Testis (tissue), 3 donors: ENCODE data around the gene DAB2. TPM values are rescaled to one million over a fixed set of nuclear protein-coding genes. Genes with fewer than 3 reads are reported as not detected.

Experiments
- DNase-seq: peaks from one replicate; pipeline ENCODE4 v3.0.0-alpha.2; 2019
- H3K27ac ChIP-seq, 2 donors: fragments of 200-600 bp; sonication (generic); one replicate each; pipeline ENCODE4 v1.5.1; 2019
- H3K27me3 ChIP-seq: fragments of 200-600 bp; sonication (generic); one replicate; pipeline ENCODE4 v1.5.1; 2019
- H3K36me3 ChIP-seq: fragments of 200-600 bp; sonication (generic); one replicate; pipeline ENCODE4 v1.5.1; 2017; ENCODE audit warnings: low read depth; ENCODE audit errors: missing control alignments
- H3K4me1 ChIP-seq: fragments of 200-600 bp; sonication (generic); one replicate; pipeline ENCODE4 v1.5.1; 2019
- H3K4me3 ChIP-seq, 2 donors: fragments of 200-600 bp; sonication (generic); one replicate each; pipeline ENCODE4 v1.5.1; 2017 to 2019
- H3K9me3 ChIP-seq: fragments of 200-600 bp; sonication (generic); one replicate; pipeline ENCODE4 v1.5.1; 2017
- CTCF ChIP-seq, 3 experiments: fragments of 450-650 bp in 2 of 3; fragments of 200-600 bp in 1 of 3; sonication (generic) in 1 of 3; IDR thresholded peaks; one replicate each; pipeline ENCODE4 v1.5.1; 2016 to 2019; ENCODE audit warnings: antibody characterized with exemption in 3 of 3, mild to moderate bottlenecking in 2 of 3, moderate library complexity in 1 of 3
- POLR2A ChIP-seq: fragments of 450-650 bp; IDR thresholded peaks from one replicate; pipeline ENCODE4 v1.6.1; 2017; ENCODE audit warnings: antibody characterized with exemption, mild to moderate bottlenecking, moderate library complexity
- WGBS, 2 donors: methylation state at CpG; one replicate each; pipeline ENCODE4 v1.1.5; 2018; 5-methylcytosine and 5-hydroxymethylcytosine counted together
- intact Hi-C: fragments of 100-400 bp; cut with DNase I; formaldehyde crosslinking; loops from one replicate; pipeline ENCODE4 v1.15.1; 2023; ENCODE audit warnings: low total_unique reads
- polyA plus RNA-seq: library from polyadenylated mRNA; stranded (reverse); fragments of 350-450 nt; fragmentation: Illumina TruSeq; extraction: RNeasy Lipid Tissue Mini Kit (QIAGEN cat#74804); gene quantifications from one replicate; pipeline ENCODE4 v1.2.3, GENCODE V29; 2014; ENCODE audit warnings: low read depth, low replicate concordance; ENCODE audit not compliant: insufficient read depth
- total RNA-seq, 2 donors: library from RNA; depleted of rRNA; stranded (reverse); fragments of >200 nt; gene quantifications; one replicate each; pipeline ENCODE4 v1.2.3, GENCODE V29; 2016

Gene DAB2
- total and polyA plus RNA-seq, 3 donors from 2014 or later, result 12.9 to 56.2 (median 29.7) TPM

GRCh38 chr5:39464088-39464487 lies 39.3 kb upstream of the DAB2 start:
- H3K27ac ChIP-seq, result no peak overlapping the region
- intact Hi-C loops, result no loop called here
- H3K4me1 ChIP-seq, result no peaks in the 10 kb centered on the region
- no peak for DNase-seq
- H3K4me3 ChIP-seq, result no peak overlapping the region
- no peaks in the 10 kb centered on the region for H3K27me3 ChIP-seq
- H3K36me3 ChIP-seq, result no peaks in the 10 kb centered on the region
- 82 to 89% methylated on average over 5 of the region's 5 CpGs for WGBS, 2 donors
- TF ChIP-seq CTCF (IDR thresholded peaks at IDR 0.05), result no peak
- no peaks in the 10 kb centered on the region for H3K9me3 ChIP-seq

- Histone ChIP-seq H3K4me1 (no peaks in the 10 kb centered on the region), H3K9me3 (no peaks in the 10 kb centered on the region), H3K27me3 (no peaks in the 10 kb centered on the region), H3K36me3 (no peaks in the 10 kb centered on the region), H3K27ac (no peak overlapping the region), H3K4me3 (no peak overlapping the region)
- TF ChIP-seq POLR2A (no peak), CTCF (IDR thresholded peaks at IDR 0.05) (no peak)
- 91 to 95% methylated on average over 6 of the region's 6 CpGs for WGBS, 2 donors
- DNase-seq, result no peak
- intact Hi-C loops, result no loop called here
Measured at GRCh38 chr5:39462211-39462610, 37.4 kb upstream of the DAB2 start.

- peak; percentile 20 for DNase-seq
- Histone ChIP-seq H3K9me3 (no peaks in the 10 kb centered on the region), H3K27me3 (no peaks in the 10 kb centered on the region), H3K27ac (no peak overlapping the region), H3K4me1 (no peaks in the 10 kb centered on the region), H3K36me3 (no peaks in the 10 kb centered on the region), H3K4me3 (no peak overlapping the region)
- intact Hi-C loops, result no loop called here
- 82 to 90% methylated on average over 5 of the region's 5 CpGs for WGBS, 2 donors
- no peak for TF ChIP-seq POLR2A
- TF ChIP-seq CTCF (IDR thresholded peaks at IDR 0.05), result no peak
Measured at GRCh38 chr5:39461007-39461682, 36.4 kb upstream of the DAB2 start.

GRCh38 chr5:39459907-39460306 lies 35.1 kb upstream of the DAB2 start:
- H3K36me3 ChIP-seq, result no peaks in the 10 kb centered on the region
- H3K4me3 ChIP-seq, result no peak overlapping the region
- TF ChIP-seq POLR2A (no peak), CTCF (IDR thresholded peaks at IDR 0.05) (no peak)
- DNase-seq, result no peak
- H3K27ac ChIP-seq, result no peak overlapping the region
- H3K9me3 ChIP-seq, result no peaks in the 10 kb centered on the region
- H3K27me3 ChIP-seq, result no peaks in the 10 kb centered on the region
- H3K4me1 ChIP-seq, result no peaks in the 10 kb centered on the region
- intact Hi-C loops, result no loop called here

GRCh38 chr5:39459071-39459470 lies 34.3 kb upstream of the DAB2 start:
- Histone ChIP-seq H3K4me1 (no peaks in the 10 kb centered on the region), H3K27me3 (no peaks in the 10 kb centered on the region), H3K4me3 (no peak overlapping the region), H3K36me3 (no peaks in the 10 kb centered on the region), H3K9me3 (no peaks in the 10 kb centered on the region), H3K27ac (no peak overlapping the region)
- TF ChIP-seq POLR2A (no peak), CTCF (IDR thresholded peaks at IDR 0.05) (no peak)
- WGBS, 2 donors, result 91 to 92% methylated on average over 3 of the region's 3 CpGs
- intact Hi-C loops, result no loop called here
- DNase-seq, result no peak
